PC-3 (cell line): ENCODE results near the gene TSHZ2. TPM values are rescaled to one million over a fixed set of nuclear protein-coding genes. Genes with fewer than 3 reads are reported as not detected.

Source experiments
- ATAC-seq: fragments of 200-7000 bp; cut with Tn5 transposase; 2 replicates; pipeline ENCODE4 v1.9.1; 2020; ENCODE audit warnings: mild to moderate bottlenecking, moderate library complexity
- BruUV-seq: library from RNA; stranded (reverse); fragments of 400-500 nt; replicated peaks from 2 replicates; lab custom pipeline; 2021; lab: Mats Ljungman, UMichigan
- CTCF ChIA-PET: fragments of 300-600 bp; sonication (Branson Sonifier 250); formaldehyde crosslinking; loops from one replicate; lab custom pipeline; 2022; ENCODE audit warnings: antibody characterized with exemption; lab: Charles Lee
- POLR2A ChIA-PET: fragments of 300-600 bp; sonication (Branson Sonifier 250); formaldehyde crosslinking; loops from one replicate; lab custom pipeline; 2022; ENCODE audit warnings: antibody characterized with exemption; ENCODE audit not compliant: unreplicated experiment; lab: Charles Lee
- DNase-seq: peaks from one replicate; pipeline ENCODE4 v3.0.0-alpha.2; 2015
- H2AFZ ChIP-seq: fragments of 300-600 bp; sonication (generic); 2 replicates; pipeline ENCODE4 v1.6.0; 2016; ENCODE audit warnings: antibody characterized with exemption, low read length
- H3F3A ChIP-seq: fragments of 300-600 bp; sonication (generic); one replicate; pipeline ENCODE4 v1.6.0; 2017; ENCODE audit warnings: antibody characterized with exemption, low read length, control low read depth, mild to moderate bottlenecking; ENCODE audit not compliant: unreplicated experiment
- H3K27ac ChIP-seq: fragments of 300-600 bp; sonication (generic); 2 replicates; pipeline ENCODE4 v1.5.1; 2016; ENCODE audit warnings: mild to moderate bottlenecking, low read length
- H3K27me3 ChIP-seq: fragments of 300-600 bp; sonication (generic); 2 replicates; pipeline ENCODE4 v1.6.1; 2016; ENCODE audit warnings: low read length, mixed read lengths
- H3K36me3 ChIP-seq: fragments of 300-600 bp; sonication (generic); 2 replicates; pipeline ENCODE4 v1.6.1; 2016; ENCODE audit warnings: low read depth, mixed run types, low read length, mixed read lengths
- H3K4me1 ChIP-seq: fragments of 300-600 bp; sonication (generic); 2 replicates; pipeline ENCODE4 v1.5.1; 2016; ENCODE audit warnings: low read length; ENCODE audit not compliant: insufficient read depth
- H3K4me2 ChIP-seq: fragments of 300-600 bp; sonication (generic); 2 replicates; pipeline ENCODE4 v1.6.0; 2016; ENCODE audit warnings: low read length
- H3K4me3 ChIP-seq: fragments of 300-600 bp; sonication (generic); 2 replicates; pipeline ENCODE4 v1.5.1; 2016; ENCODE audit warnings: mild to moderate bottlenecking, low read length, mixed read lengths
- H3K79me2 ChIP-seq: fragments of 300-600 bp; sonication (generic); 2 replicates; pipeline ENCODE4 v1.6.1; 2017; ENCODE audit warnings: low read length, mixed read lengths
- H3K9ac ChIP-seq: fragments of 300-600 bp; sonication (generic); 2 replicates; pipeline ENCODE4 v1.6.0; 2016; ENCODE audit warnings: mild to moderate bottlenecking, low read length
- H3K9me2 ChIP-seq: fragments of 300-600 bp; sonication (generic); replicated peaks from 2 replicates; pipeline ENCODE4 v1.6.1; 2016; ENCODE audit warnings: mixed run types, low read length, mixed read lengths
- H3K9me3 ChIP-seq: fragments of 300-600 bp; sonication (generic); 2 replicates; pipeline ENCODE4 v1.6.1; 2016; ENCODE audit warnings: low read length, mixed read lengths
- H4K20me1 ChIP-seq: fragments of 300-600 bp; sonication (generic); 2 replicates; pipeline ENCODE4 v1.6.1; 2016; ENCODE audit warnings: low read length, mixed read lengths
- CTCF ChIP-seq: fragments of 300-600 bp; sonication (generic); conservative IDR thresholded peaks from 2 replicates; pipeline ENCODE4 v1.5.1; 2017; ENCODE audit warnings: antibody characterized with exemption, low read depth, mild to moderate bottlenecking, low read length
- EZH2 ChIP-seq: fragments of 300-600 bp; sonication (generic); IDR thresholded peaks from one replicate; pipeline ENCODE4 v1.6.1; 2017; ENCODE audit warnings: antibody characterized with exemption, mild to moderate bottlenecking, low read length; ENCODE audit not compliant: unreplicated experiment
- EZH2phosphoT487 ChIP-seq: fragments of 300-600 bp; sonication (generic); IDR thresholded peaks from 2 replicates; pipeline ENCODE4 v1.6.1; 2018; ENCODE audit warnings: mild to moderate bottlenecking, antibody characterized with exemption, low read length, borderline replicate concordance
- intact Hi-C: fragments of 100-400 bp; cut with micrococcal nuclease; formaldehyde crosslinking; loops from 2 replicates; pipeline ENCODE4 v1.9.0; 2023
- total RNA-seq: library from RNA; depleted of rRNA; stranded (reverse); fragments of >200 nt; gene quantifications from 2 replicates; pipeline ENCODE4 v1.2.3, GENCODE V29; 2014

TSHZ2 gene
- total RNA-seq, 1 experiment from 2014 or later: not detected

DNA sequence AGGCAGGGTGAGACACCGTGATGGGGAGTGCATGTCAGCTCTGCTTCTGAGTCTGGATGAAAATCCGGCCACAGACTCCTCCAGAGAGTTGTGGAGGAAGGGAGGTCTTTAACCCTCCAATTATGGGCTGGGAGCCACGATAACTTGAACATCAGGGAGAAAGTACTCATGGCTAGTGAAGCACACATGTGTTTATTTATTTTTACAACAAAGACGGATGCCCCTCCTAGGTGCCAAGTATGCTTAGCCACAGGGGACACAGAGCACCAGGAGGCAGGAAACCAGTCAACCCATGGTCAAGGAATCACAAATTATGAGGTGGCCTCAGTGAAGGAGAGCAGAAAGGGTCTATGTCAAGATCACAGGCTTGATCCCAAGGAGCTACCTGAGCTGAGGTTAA, 567.4 kb downstream of the TSHZ2 start:
- H3F3A ChIP-seq: no peaks in the 10 kb centered on the region
- no peaks in the 10 kb centered on the region for H4K20me1 ChIP-seq
- intact Hi-C loops: no loop called here
- H3K9me2 ChIP-seq: no peaks in the 10 kb centered on the region
- ATAC-seq: no peak
- H3K27me3 ChIP-seq: no peaks in the 10 kb centered on the region
- TF ChIP-seq EZH2phosphoT487 (no peak), CTCF (no peak), EZH2 (no peak)
- H2AFZ ChIP-seq: no peak overlapping the region
- ChIA-PET POLR2A (no interaction called here), CTCF (interaction anchor here (0.6 kb wide), 1 partner anchor 28 kb away, joined by 5 read pairs; no protein-coding TSS in a partner anchor)
- H3K36me3 ChIP-seq: no peaks in the 10 kb centered on the region
- no TSS peak for BruUV-seq
- no peaks in the 10 kb centered on the region for H3K79me2 ChIP-seq
- no peak for DNase-seq
- H3K4me3 ChIP-seq: no peak overlapping the region
- no peak overlapping the region for H3K27ac ChIP-seq
- H3K9me3 ChIP-seq: no peaks in the 10 kb centered on the region
- H3K9ac ChIP-seq: no peak overlapping the region
- H3K4me2 ChIP-seq: no peak overlapping the region
- no peaks in the 10 kb centered on the region for H3K4me1 ChIP-seq
